ENCODE results near the gene TNNI3.
"Not testable (repeated sequence)": the region's sequence is repeated elsewhere in the genome, so short reads cannot be mapped to it uniquely, and the experiment has no call there.

TNNI3 gene

GRCh38 chr19:55111238-55111831, 46.2 kb downstream of the TNNI3 start:
- DNase-seq = no peak

- DNase-seq = no peak
These were observed 47.8 kb downstream of the TNNI3 start for GRCh38 chr19:55109527-55110291.

GRCh38 chr19:55107252-55107651, 50.3 kb downstream of the TNNI3 start:
- not testable (repeated sequence) for DNase-seq

GRCh38 chr19:55106591-55106990, 50.9 kb downstream of the TNNI3 start:
- DNase-seq = no peak

GRCh38 chr19:55105237-55105636, 52.3 kb downstream of the TNNI3 start:
- DNase-seq = no peak

- DNase-seq = no peak
These were observed 54.3 kb downstream of the TNNI3 start for GRCh38 chr19:55103190-55103589.
